Epithelial cell of proximal tubule (primary cell): ENCODE results near the gene CALML4. TPM values are rescaled to one million over a fixed set of nuclear protein-coding genes. Genes with fewer than 3 reads are reported as not detected.
"Not testable (repeated sequence)": the region's sequence is repeated elsewhere in the genome, so short reads cannot be mapped to it uniquely, and the experiment has no call there.

ENCODE experiments used
- DNase-seq: peaks from one replicate; pipeline ENCODE4 v3.0.0-alpha.2; 2011; ENCODE audit warnings: low read depth
- H3K4me3 ChIP-seq: 2 replicates; pipeline ENCODE4 v1.5.1; 2011; ENCODE audit warnings: low read depth, mild to moderate bottlenecking, low read length
- total RNA-seq: library from RNA; depleted of rRNA; stranded (reverse); fragments of >200 nt; gene quantifications from 2 replicates; pipeline ENCODE4 v1.2.3, GENCODE V29; 2015
- TF ChIP-seq, protein P1 (sequence below): conservative IDR thresholded peaks from 2 replicates; pipeline ENCODE4 v1.5.1; 2012; ENCODE audit warnings: low read depth, mild to moderate bottlenecking, low read length

CALML4 gene
- total RNA-seq, 1 donor from 2014 or later: 3.8 TPM

DNA sequence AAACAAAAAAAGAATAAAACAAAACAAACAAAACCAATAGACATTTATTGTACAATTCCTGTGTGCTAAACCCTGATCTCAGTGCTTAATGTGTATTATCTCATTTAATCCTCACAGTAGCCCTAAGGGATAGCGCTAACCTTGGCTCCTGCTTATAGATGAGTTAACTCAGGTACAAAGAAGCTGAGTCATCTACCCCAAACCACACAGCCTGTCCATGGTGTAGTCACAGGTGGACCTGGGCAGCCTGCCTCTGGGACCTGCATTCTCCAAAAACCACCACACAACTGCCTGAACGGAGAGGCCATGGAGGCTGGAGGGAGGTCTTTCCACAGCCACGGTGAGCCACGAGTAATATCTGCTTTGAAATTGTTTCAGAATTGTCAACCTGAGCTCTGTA is 29.9 kb upstream of the CALML4 start:
- no peak for DNase-seq
- TF ChIP-seq, protein P1, sequence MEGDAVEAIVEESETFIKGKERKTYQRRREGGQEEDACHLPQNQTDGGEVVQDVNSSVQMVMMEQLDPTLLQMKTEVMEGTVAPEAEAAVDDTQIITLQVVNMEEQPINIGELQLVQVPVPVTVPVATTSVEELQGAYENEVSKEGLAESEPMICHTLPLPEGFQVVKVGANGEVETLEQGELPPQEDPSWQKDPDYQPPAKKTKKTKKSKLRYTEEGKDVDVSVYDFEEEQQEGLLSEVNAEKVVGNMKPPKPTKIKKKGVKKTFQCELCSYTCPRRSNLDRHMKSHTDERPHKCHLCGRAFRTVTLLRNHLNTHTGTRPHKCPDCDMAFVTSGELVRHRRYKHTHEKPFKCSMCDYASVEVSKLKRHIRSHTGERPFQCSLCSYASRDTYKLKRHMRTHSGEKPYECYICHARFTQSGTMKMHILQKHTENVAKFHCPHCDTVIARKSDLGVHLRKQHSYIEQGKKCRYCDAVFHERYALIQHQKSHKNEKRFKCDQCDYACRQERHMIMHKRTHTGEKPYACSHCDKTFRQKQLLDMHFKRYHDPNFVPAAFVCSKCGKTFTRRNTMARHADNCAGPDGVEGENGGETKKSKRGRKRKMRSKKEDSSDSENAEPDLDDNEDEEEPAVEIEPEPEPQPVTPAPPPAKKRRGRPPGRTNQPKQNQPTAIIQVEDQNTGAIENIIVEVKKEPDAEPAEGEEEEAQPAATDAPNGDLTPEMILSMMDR: no peak

DNA sequence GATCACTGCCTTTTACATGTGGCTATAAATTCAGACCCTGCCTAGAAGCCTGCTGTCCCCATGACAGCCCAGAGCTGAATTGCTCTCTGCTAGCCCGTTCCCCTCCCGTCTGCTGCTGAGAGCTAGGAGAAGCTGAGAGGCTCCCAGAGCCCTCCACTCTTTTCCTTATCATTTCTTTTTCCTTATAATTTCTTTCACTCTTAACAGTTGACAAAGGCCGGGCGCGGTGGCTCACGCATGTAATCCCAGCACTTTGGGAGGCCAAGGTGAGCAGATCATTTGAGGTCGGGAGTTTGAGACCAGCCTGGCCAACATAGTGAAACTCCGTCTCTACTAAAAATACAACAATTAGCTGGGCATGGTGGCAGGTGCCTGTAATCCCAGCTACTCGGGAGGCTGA is 29.4 kb upstream of the CALML4 start:
- DNase-seq, H3K4me3 ChIP-seq: not testable (repeated sequence)

More for the DNA sequence above, 29.9 kb upstream of the CALML4 start:
- no peak overlapping the region for H3K4me3 ChIP-seq

GRCh38 chr15:68234060-68234459 is 28.9 kb upstream of the CALML4 start:
- DNase-seq: no peak
- TF ChIP-seq, protein P1: no peak
- no peak overlapping the region for H3K4me3 ChIP-seq

- no peak for DNase-seq
- TF ChIP-seq, protein P1: no peak
- no peak overlapping the region for H3K4me3 ChIP-seq
Observed at GRCh38 chr15:68232937-68233336, 27.8 kb upstream of the CALML4 start.

DNA sequence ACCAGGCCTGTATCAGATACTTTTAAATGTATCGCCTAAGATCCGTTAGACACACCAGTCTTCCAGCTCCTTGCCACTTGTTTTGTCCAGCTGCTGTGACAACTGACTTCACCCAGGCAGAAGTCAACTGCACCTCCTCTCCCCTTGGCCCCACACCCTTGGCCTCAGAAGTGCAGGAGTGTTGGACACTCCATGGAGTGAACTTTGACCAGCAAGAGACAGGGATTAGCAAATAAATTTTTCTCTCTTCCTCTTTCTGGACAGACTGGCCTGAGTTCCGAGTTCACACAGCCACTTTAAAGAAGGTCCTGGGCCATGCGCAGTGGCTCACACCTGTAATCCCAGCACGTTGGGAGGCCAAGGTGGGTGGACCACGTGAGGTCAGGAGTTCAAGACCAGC is 27.3 kb upstream of the CALML4 start:
- no peak for DNase-seq
- TF ChIP-seq, protein P1: no peak
- H3K4me3 ChIP-seq: no peak overlapping the region

GRCh38 chr15:68231102-68231818 is 26.1 kb upstream of the CALML4 start:
- H3K4me3 ChIP-seq: no peak overlapping the region
- TF ChIP-seq, protein P1: no peak
- no peak for DNase-seq

- peak overlapping the region; percentile 76 for H3K4me3 ChIP-seq
- DNase-seq: no peak
- TF ChIP-seq, protein P1: no peak
Observed at GRCh38 chr15:68230157-68231100, 25.3 kb upstream of the CALML4 start.
